Parathyroid adenoma (tissue), 2 donors: Measurements from ENCODE around the gene RIPK4.

Source experiments
- H2AFZ ChIP-seq: fragments of 300-600 bp; sonication (generic); one replicate; pipeline ENCODE4 v1.7.0; 2017; ENCODE audit warnings: antibody characterized with exemption, mild to moderate bottlenecking
- H3K27ac ChIP-seq: fragments of 300-600 bp; sonication (generic); one replicate; pipeline ENCODE4 v1.7.0; 2017
- H3K27me3 ChIP-seq: fragments of 300-600 bp; sonication (generic); one replicate; pipeline ENCODE4 v1.7.0; 2017; ENCODE audit warnings: low read length; ENCODE audit not compliant: control insufficient read depth, insufficient read depth
- H3K36me3 ChIP-seq: fragments of 300-600 bp; sonication (generic); one replicate; pipeline ENCODE4 v1.7.0; 2017; ENCODE audit warnings: low read length; ENCODE audit not compliant: control insufficient read depth, insufficient read depth
- H3K4me1 ChIP-seq: fragments of 300-600 bp; sonication (generic); one replicate; pipeline ENCODE4 v1.7.0; 2017; ENCODE audit warnings: control low read depth
- H3K4me2 ChIP-seq: fragments of 300-600 bp; sonication (generic); one replicate; pipeline ENCODE4 v1.7.0; 2017; ENCODE audit warnings: low read length
- H3K4me3 ChIP-seq: fragments of 300-600 bp; sonication (generic); one replicate; pipeline ENCODE4 v1.7.0; 2017; ENCODE audit warnings: low read depth, low read length
- H3K79me2 ChIP-seq: fragments of 300-600 bp; sonication (generic); one replicate; pipeline ENCODE4 v1.7.0; 2017; ENCODE audit warnings: control low read depth
- H3K9ac ChIP-seq: fragments of 300-600 bp; sonication (generic); one replicate; pipeline ENCODE4 v1.7.0; 2017; ENCODE audit warnings: mild to moderate bottlenecking
- H3K9me3 ChIP-seq: fragments of 300-600 bp; sonication (generic); one replicate; pipeline ENCODE4 v1.7.0; 2017; ENCODE audit warnings: low read length; ENCODE audit not compliant: control insufficient read depth
- TF ChIP-seq, protein P1 (sequence below): fragments of 300-600 bp; sonication (generic); IDR thresholded peaks from one replicate; pipeline ENCODE4 v1.7.0; 2017; ENCODE audit warnings: antibody characterized with exemption, mild to moderate bottlenecking
- donor health status: primary hyperparathyroidism.

The RIPK4 gene

DNA sequence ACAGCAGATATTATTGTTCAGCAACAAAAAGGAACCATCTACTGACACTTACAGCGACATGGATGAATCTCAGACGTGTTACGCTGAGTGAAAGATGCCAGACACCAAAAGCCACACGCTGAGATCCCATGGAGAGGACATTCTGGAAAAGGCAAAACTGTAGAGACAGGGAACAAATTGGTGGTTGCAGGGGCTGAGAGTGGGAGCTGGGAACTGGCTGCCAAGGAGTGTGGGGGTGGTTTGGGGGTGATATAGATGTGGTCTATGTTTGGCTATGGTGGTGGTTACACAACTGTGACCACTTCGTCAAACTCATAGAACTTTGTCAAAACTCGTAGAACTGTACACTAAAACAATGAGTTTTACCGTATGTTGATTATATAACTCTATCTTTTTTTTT is 57.7 kb downstream of the RIPK4 start:
- Histone ChIP-seq H2AFZ (no peak overlapping the region), H3K27me3 (no peaks in the 10 kb centered on the region), H3K27ac (no peak overlapping the region), H3K4me1 (peaks cover 4% of the 10 kb centered on the region), H3K9me3 (no peaks in the 10 kb centered on the region), H3K4me2 (no peak overlapping the region), H3K79me2 (no peaks in the 10 kb centered on the region), H3K36me3 (no peaks in the 10 kb centered on the region), H3K9ac (no peak overlapping the region), H3K4me3 (no peak overlapping the region)
- TF ChIP-seq, protein P1, sequence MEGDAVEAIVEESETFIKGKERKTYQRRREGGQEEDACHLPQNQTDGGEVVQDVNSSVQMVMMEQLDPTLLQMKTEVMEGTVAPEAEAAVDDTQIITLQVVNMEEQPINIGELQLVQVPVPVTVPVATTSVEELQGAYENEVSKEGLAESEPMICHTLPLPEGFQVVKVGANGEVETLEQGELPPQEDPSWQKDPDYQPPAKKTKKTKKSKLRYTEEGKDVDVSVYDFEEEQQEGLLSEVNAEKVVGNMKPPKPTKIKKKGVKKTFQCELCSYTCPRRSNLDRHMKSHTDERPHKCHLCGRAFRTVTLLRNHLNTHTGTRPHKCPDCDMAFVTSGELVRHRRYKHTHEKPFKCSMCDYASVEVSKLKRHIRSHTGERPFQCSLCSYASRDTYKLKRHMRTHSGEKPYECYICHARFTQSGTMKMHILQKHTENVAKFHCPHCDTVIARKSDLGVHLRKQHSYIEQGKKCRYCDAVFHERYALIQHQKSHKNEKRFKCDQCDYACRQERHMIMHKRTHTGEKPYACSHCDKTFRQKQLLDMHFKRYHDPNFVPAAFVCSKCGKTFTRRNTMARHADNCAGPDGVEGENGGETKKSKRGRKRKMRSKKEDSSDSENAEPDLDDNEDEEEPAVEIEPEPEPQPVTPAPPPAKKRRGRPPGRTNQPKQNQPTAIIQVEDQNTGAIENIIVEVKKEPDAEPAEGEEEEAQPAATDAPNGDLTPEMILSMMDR: no peak

DNA sequence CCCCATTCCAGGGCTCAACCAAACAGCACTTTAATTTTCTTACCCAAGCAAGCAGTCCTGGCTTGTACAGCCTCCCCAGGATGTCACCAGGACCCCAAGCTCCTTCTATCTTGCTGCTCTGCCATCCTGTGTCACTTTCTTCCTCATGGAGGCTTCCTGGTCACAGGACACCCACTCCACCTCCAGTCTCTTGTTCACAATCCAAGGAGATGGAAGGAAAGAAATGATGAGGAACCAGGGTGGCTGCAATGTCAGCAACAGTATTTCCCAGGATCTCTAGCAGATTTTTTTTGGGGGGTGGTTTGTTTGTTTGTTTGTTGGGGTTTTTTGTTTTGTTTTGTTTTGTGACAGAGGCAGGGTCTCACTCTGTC is 58.9 kb downstream of the RIPK4 start:
- no peak overlapping the region for H3K4me2 ChIP-seq
- H3K27ac ChIP-seq: no peak overlapping the region
- TF ChIP-seq, protein P1: no peak
- H3K4me3 ChIP-seq: no peak overlapping the region
- no peak overlapping the region for H3K9ac ChIP-seq
- peak overlapping the region; percentile 11 for H2AFZ ChIP-seq
- H3K27me3 ChIP-seq: no peaks in the 10 kb centered on the region
- H3K9me3 ChIP-seq: no peaks in the 10 kb centered on the region
- H3K4me1 ChIP-seq: peaks cover 4% of the 10 kb centered on the region
- H3K79me2 ChIP-seq: no peaks in the 10 kb centered on the region
- H3K36me3 ChIP-seq: no peaks in the 10 kb centered on the region

DNA sequence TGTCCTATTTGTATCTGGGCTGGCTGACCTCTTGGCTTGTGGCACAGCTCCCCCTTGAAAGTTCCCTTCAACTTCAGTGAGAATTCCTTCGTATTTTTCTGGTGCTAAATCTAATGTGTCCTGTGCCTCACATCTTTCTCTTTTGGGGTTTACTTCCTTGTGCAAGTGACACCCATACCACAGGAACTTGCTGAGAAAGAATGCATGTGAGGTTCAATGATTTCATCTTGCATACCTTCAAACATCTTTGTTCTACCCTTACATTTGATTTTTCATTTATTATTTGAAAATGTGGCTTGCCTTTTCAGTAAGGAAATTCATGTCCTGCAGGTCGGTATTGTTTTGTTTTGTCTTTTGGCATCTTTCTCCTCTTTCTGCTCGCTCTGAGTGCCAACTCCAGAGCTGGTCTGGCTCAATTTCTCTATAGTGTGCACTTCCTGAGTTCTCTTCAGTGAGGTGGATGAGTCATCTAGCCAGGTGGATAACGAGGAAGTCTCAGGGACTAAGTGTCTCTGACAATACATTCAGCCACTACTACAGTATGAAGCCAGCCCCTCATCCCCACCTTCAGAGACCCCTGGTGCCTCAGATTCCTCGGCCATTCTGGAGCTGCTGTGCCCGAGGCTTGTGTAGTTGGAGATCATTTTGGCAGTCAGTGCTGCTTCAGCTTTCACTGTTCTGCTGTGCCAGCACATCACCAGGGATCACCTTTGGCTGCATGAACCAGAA is 59.5 kb downstream of the RIPK4 start:
- peak overlapping the region; percentile 11 for H2AFZ ChIP-seq
- no peak overlapping the region for H3K9ac ChIP-seq
- no peaks in the 10 kb centered on the region for H3K79me2 ChIP-seq
- H3K27me3 ChIP-seq: no peaks in the 10 kb centered on the region
- peak overlapping the region; percentile 29 for H3K27ac ChIP-seq
- no peaks in the 10 kb centered on the region for H3K9me3 ChIP-seq
- H3K4me1 ChIP-seq: peaks cover 4% of the 10 kb centered on the region
- peak overlapping the region; percentile 28 for H3K4me2 ChIP-seq
- TF ChIP-seq, protein P1: no peak
- H3K4me3 ChIP-seq: no peak overlapping the region
- H3K36me3 ChIP-seq: no peaks in the 10 kb centered on the region

DNA sequence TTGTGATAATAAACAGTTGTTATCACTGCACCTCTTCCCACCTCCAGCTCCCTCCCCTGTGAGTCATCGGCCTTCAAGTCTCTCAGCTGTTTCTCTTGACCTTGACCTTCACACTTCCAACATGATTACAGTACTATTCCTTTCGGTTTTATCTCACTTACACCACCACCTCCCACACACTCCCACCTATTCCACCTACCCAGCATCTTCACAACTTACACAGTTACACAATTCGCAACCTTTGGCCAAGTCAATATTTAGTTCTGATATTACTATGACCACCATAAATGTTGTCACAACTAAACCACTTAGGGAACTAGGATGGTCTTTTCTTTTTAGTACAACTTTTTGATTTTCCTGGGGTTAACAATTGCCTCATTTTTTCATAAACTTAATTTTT is 60.2 kb downstream of the RIPK4 start:
- no peaks in the 10 kb centered on the region for H3K79me2 ChIP-seq
- H3K9me3 ChIP-seq: no peaks in the 10 kb centered on the region
- no peak overlapping the region for H2AFZ ChIP-seq
- no peak overlapping the region for H3K27ac ChIP-seq
- no peaks in the 10 kb centered on the region for H3K27me3 ChIP-seq
- H3K4me3 ChIP-seq: no peak overlapping the region
- TF ChIP-seq, protein P1: no peak
- H3K9ac ChIP-seq: no peak overlapping the region
- peaks cover 4% of the 10 kb centered on the region for H3K4me1 ChIP-seq
- H3K36me3 ChIP-seq: no peaks in the 10 kb centered on the region
- H3K4me2 ChIP-seq: no peak overlapping the region

DNA sequence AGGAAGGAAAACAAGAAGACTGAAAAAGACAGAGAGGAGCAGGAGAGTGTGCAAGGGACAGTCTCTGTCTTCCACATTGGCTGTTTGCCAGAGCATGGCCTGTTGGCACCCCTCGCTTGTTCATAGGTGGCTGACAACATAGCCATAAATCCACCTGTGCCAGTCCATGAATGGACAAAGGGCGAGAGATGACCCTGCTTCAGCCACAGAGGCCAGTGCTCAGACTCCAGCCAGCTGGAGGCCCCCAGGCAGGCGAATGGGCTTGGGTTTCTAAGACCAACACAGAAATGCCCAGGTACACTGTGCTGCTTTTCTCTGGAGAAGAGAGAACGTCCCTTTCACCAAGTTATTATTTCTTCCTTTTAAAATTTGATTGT is 60.6 kb downstream of the RIPK4 start:
- H2AFZ ChIP-seq: no peak overlapping the region
- H3K36me3 ChIP-seq: no peaks in the 10 kb centered on the region
- no peak overlapping the region for H3K27ac ChIP-seq
- H3K4me3 ChIP-seq: no peak overlapping the region
- no peaks in the 10 kb centered on the region for H3K9me3 ChIP-seq
- H3K4me2 ChIP-seq: no peak overlapping the region
- TF ChIP-seq, protein P1: no peak
- peaks cover 4% of the 10 kb centered on the region for H3K4me1 ChIP-seq
- H3K27me3 ChIP-seq: no peaks in the 10 kb centered on the region
- no peaks in the 10 kb centered on the region for H3K79me2 ChIP-seq
- no peak overlapping the region for H3K9ac ChIP-seq
